A549 (cell line): Measurements from ENCODE around the gene HIF1AN. TPM values are rescaled to one million over a fixed set of nuclear protein-coding genes. Genes with fewer than 3 reads are reported as not detected.

Experiments used
- ATAC-seq, 2 experiments: fragments of 200-7000 bp in 1 of 2; fragments of >200 bp in 1 of 2; cut with Nextera tagmentation in 1 of 2; cut with Tn5 transposase in 1 of 2; 3 replicates each; pipeline versions ENCODE4 v1.8.0 to v1.9.1; 2018 to 2020; ENCODE audit warnings: mild to moderate bottlenecking in 1 of 2, moderate library complexity in 1 of 2
- CTCF ChIA-PET: fragments of 300-600 bp; sonication (Branson Sonifier 250); formaldehyde crosslinking; extraction: SDS; loops from one replicate; lab custom pipeline; 2021; ENCODE audit warnings: antibody characterized with exemption, inconsistent platforms; lab: Yijun Ruan, JAX
- POLR2A ChIA-PET: fragments of 350-600 bp; formaldehyde crosslinking; extraction: SDS; loops from one replicate; lab custom pipeline; 2021; ENCODE audit warnings: antibody characterized with exemption, inconsistent platforms; lab: Yijun Ruan, JAX
- DNase-seq, 2 experiments: peaks; one replicate each; pipeline versions ENCODE4 v3.0.0 to v3.0.0-alpha.2; 2011 to 2016; ENCODE audit warnings: low read depth in 1 of 2, low spot score in 1 of 2
- FAIRE-seq: peaks from 2 replicates; lab custom pipeline; 2011; peaks lifted over from hg19 to GRCh38; lab: Jason Lieb, UNC
- H3K27ac ChIP-seq, 2 experiments: fragments of >200 bp; sonication (Bioruptor Twin); formaldehyde crosslinking; 3 replicates each; pipeline ENCODE4 v1.5.1; 2016 to 2017
- H3K4me1 ChIP-seq: fragments of >200 bp; sonication (Bioruptor Twin); formaldehyde crosslinking; 3 replicates; pipeline ENCODE4 v1.6.1; 2016
- H3K4me2 ChIP-seq: fragments of >200 bp; sonication (Bioruptor Twin); formaldehyde crosslinking; 3 replicates; pipeline ENCODE4 v1.6.1; 2016
- H3K4me3 ChIP-seq: fragments of >200 bp; sonication (Bioruptor Twin); formaldehyde crosslinking; 3 replicates; pipeline ENCODE4 v1.5.1; 2016
- H3K9me3 ChIP-seq: fragments of >200 bp; sonication (Bioruptor Twin); formaldehyde crosslinking; 3 replicates; pipeline ENCODE4 v1.6.1; 2016
- CBX2 ChIP-seq: fragments of 200-600 bp; sonication (generic); IDR thresholded peaks from 2 replicates; pipeline ENCODE4 v1.6.1; 2016; ENCODE audit warnings: low read depth, mild to moderate bottlenecking, borderline replicate concordance
- CBX8 ChIP-seq: fragments of 200-600 bp; sonication (generic); IDR thresholded peaks from 2 replicates; pipeline ENCODE4 v1.6.1; 2016
- CEBPB ChIP-seq, 2 experiments: fragments of >200 bp in 1 of 2; sonication (Bioruptor Twin) in 1 of 2; formaldehyde crosslinking in 1 of 2; IDR thresholded peaks; 2 replicates each; pipeline ENCODE4 v1.6.1; 2012 to 2016
- CTCF ChIP-seq: fragments of >200 bp; sonication (Bioruptor Twin); formaldehyde crosslinking; IDR thresholded peaks from 3 replicates; pipeline ENCODE4 v1.5.1; 2016
- EHF ChIP-seq: fragments of 250-450 bp; sonication (Bioruptor Pico); IDR thresholded peaks from 2 replicates; pipeline ENCODE4 v1.5.0; 2020; ENCODE audit warnings: mild to moderate bottlenecking
- ESRRA ChIP-seq: fragments of 150-350 bp; IDR thresholded peaks from 2 replicates; pipeline ENCODE4 v1.6.1; 2014; ENCODE audit warnings: mild to moderate bottlenecking, low read length, borderline replicate concordance
- FOSB ChIP-seq: fragments of 250-450 bp; sonication (Bioruptor Pico); IDR thresholded peaks from 2 replicates; pipeline ENCODE4 v1.5.0; 2020; ENCODE audit warnings: mild to moderate bottlenecking, moderate library complexity
- FOSL2 ChIP-seq, 2 experiments: fragments of 450-650 bp in 1 of 2; fragments of >200 bp in 1 of 2; sonication (Bioruptor Twin) in 1 of 2; formaldehyde crosslinking; IDR thresholded peaks; 2 replicates each; pipeline versions ENCODE4 v1.5.0 to v1.6.1; 2016 to 2020; ENCODE audit warnings: mild to moderate bottlenecking in 1 of 2, moderate library complexity in 1 of 2
- GATA3 ChIP-seq: IDR thresholded peaks from 2 replicates; pipeline ENCODE4 v1.6.1; 2012; ENCODE audit warnings: borderline replicate concordance
- JUN ChIP-seq, 2 experiments: fragments of >200 bp; sonication (Bioruptor Twin); formaldehyde crosslinking; IDR thresholded peaks; 2 replicates in 1 of 2; 3 replicates in 1 of 2; pipeline ENCODE4 v1.6.1; 2016 to 2017
- KDM1A ChIP-seq: fragments of 200-600 bp; sonication (generic); IDR thresholded peaks from 2 replicates; pipeline ENCODE4 v1.6.1; 2016; ENCODE audit warnings: low read depth, mild to moderate bottlenecking
- MAFK ChIP-seq: fragments of 450-650 bp; IDR thresholded peaks from 2 replicates; pipeline ENCODE4 v1.6.1; 2014; ENCODE audit not compliant: partially characterized antibody
- MYC ChIP-seq: IDR thresholded peaks from 2 replicates; pipeline ENCODE4 v1.6.1; 2012; ENCODE audit warnings: mild to moderate bottlenecking, inconsistent platforms, low read length, improper control_type of control experiment, borderline replicate concordance
- NFE2L2 ChIP-seq: fragments of 150-350 bp; conservative IDR thresholded peaks from 2 replicates; pipeline ENCODE4 v1.6.1; 2014; ENCODE audit warnings: low read length
- PHF8 ChIP-seq: fragments of 200-600 bp; sonication (generic); IDR thresholded peaks from 2 replicates; pipeline ENCODE4 v1.6.1; 2016; ENCODE audit warnings: low read depth, mild to moderate bottlenecking, antibody characterized with exemption, moderate library complexity, borderline replicate concordance
- POLR2A ChIP-seq: IDR thresholded peaks from 2 replicates; pipeline ENCODE4 v1.6.1; 2012; ENCODE audit warnings: mild to moderate bottlenecking, low read length
- RCOR1 ChIP-seq: fragments of 150-350 bp; IDR thresholded peaks from 2 replicates; pipeline ENCODE4 v1.6.1; 2014; ENCODE audit warnings: antibody characterized with exemption, low read length, low read depth
- RNF2 ChIP-seq: fragments of 200-600 bp; sonication (generic); IDR thresholded peaks from 2 replicates; pipeline ENCODE4 v1.6.1; 2016; ENCODE audit warnings: low read depth, mild to moderate bottlenecking, antibody characterized with exemption, moderate library complexity, borderline replicate concordance
- TFCP2L1 ChIP-seq: fragments of 250-450 bp; sonication (Bioruptor Pico); IDR thresholded peaks from 2 replicates; pipeline ENCODE4 v1.5.0; 2021; ENCODE audit warnings: mild to moderate bottlenecking
- USF2 ChIP-seq: fragments of 450-650 bp; IDR thresholded peaks from 2 replicates; pipeline ENCODE4 v1.6.1; 2014; ENCODE audit warnings: antibody characterized with exemption
- ZNF302 ChIP-seq: fragments of 250-450 bp; sonication (Bioruptor Pico); IDR thresholded peaks from 2 replicates; pipeline ENCODE4 v1.9.0; 2021; ENCODE audit warnings: inconsistent platforms, mild to moderate bottlenecking, moderate library complexity
- ZSCAN20 ChIP-seq: fragments of 250-450 bp; sonication (Bioruptor Pico); IDR thresholded peaks from 2 replicates; pipeline ENCODE4 v1.8.0; 2022; ENCODE audit warnings: mild to moderate bottlenecking, moderate library complexity
- WGBS: methylation state at CpG from one replicate; pipeline ENCODE4 v1.1.6; 2017; ENCODE audit errors: missing lambda C conversion rate; 5-methylcytosine and 5-hydroxymethylcytosine counted together
- polyA plus RNA-seq, 4 experiments: library from polyadenylated mRNA; depleted of rRNA in 3 of 4; stranded (reverse); fragments of >200 nt; fragmentation: RNase III in 1 of 4; extraction: RNeasy Plus Mini Kit Qiagen cat#74134 plus additional on column Dnase treatment in 1 of 4; gene quantifications; 2 replicates in 3 of 4; 3 replicates in 1 of 4; pipeline ENCODE4 v1.2.3, GENCODE V29; 2011 to 2017
- TF ChIP-seq, protein P1 (sequence below): IDR thresholded peaks from 2 replicates; pipeline ENCODE4 v1.6.1; 2012
- TF ChIP-seq, protein P2 (sequence below): fragments of 150-350 bp; IDR thresholded peaks from 2 replicates; pipeline ENCODE4 v1.6.1; 2014; ENCODE audit warnings: low read depth, mild to moderate bottlenecking, low read length

HIF1AN gene
- polyA plus RNA-seq, 2 of the 4 experiments (the other 2 are of a cell fraction), result 15.3 to 21.6 TPM

GRCh38 chr10:100544950-100545349 lies 9.2 kb downstream of the HIF1AN start:
- CTCF ChIA-PET, result interaction anchor here (0.6 to 1.7 kb wide), 7 partner anchors 10 to 334 kb away, joined by 3 to 15 read pairs (median 5); partner anchors contain the start of gene HIF1AN
- FAIRE-seq (no peak), DNase-seq (no peak), ATAC-seq (no peak)
- TF ChIP-seq, protein P1, sequence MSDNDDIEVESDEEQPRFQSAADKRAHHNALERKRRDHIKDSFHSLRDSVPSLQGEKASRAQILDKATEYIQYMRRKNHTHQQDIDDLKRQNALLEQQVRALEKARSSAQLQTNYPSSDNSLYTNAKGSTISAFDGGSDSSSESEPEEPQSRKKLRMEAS, result no peak
- TF ChIP-seq ZSCAN20 (CRISPR knock-in tag) (no peak), CEBPB (IDR thresholded peaks at IDR 0.05) (no peak), FOSB (CRISPR knock-in tag) (no peak), JUN (IDR thresholded peaks at IDR 0.05) (no peak), EHF (no peak)
- H3K9me3 ChIP-seq, result no peaks in the 10 kb centered on the region
- no peak overlapping the region for H3K4me2 ChIP-seq
- H3K4me1 ChIP-seq, result no peaks in the 10 kb centered on the region
- H3K27ac ChIP-seq, result no peak overlapping the region
- no peak overlapping the region for H3K4me3 ChIP-seq
- WGBS, result 95% methylated on average over 5 of the region's 5 CpGs
- POLR2A ChIA-PET, result interaction anchor here (0.6 to 2.6 kb wide), 2 partner anchors 9 to 172 kb away, joined by 3 to 17 read pairs; partner anchors contain the start of gene HIF1AN

- CTCF ChIA-PET, result interaction anchor here (0.8 to 10.0 kb wide), 7 partner anchors 11 to 328 kb away, joined by 3 to 82 read pairs (median 8); partner anchors contain the start of gene HIF1AN
- Histone ChIP-seq H3K4me1 (peaks cover 6% of the 10 kb centered on the region; the same call in 1 of the 3 replicates), H3K4me2 (no peak overlapping the region), H3K27ac (no peak overlapping the region), H3K4me3 (no peak overlapping the region), H3K9me3 (no peaks in the 10 kb centered on the region)
- FAIRE-seq (no peak), ATAC-seq (no peak), DNase-seq (no peak)
- no peak for TF ChIP-seq POLR2A
- TF ChIP-seq, protein P2, sequence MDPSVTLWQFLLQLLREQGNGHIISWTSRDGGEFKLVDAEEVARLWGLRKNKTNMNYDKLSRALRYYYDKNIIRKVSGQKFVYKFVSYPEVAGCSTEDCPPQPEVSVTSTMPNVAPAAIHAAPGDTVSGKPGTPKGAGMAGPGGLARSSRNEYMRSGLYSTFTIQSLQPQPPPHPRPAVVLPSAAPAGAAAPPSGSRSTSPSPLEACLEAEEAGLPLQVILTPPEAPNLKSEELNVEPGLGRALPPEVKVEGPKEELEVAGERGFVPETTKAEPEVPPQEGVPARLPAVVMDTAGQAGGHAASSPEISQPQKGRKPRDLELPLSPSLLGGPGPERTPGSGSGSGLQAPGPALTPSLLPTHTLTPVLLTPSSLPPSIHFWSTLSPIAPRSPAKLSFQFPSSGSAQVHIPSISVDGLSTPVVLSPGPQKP, result no peak
- no peak for TF ChIP-seq ZNF302 (CRISPR knock-in tag)
- TF ChIP-seq KDM1A, result no peak
- no peak for TF ChIP-seq PHF8
- no peak for TF ChIP-seq EHF
- no peak for TF ChIP-seq GATA3
- no peak for TF ChIP-seq RNF2
- no peak for TF ChIP-seq USF2
- TF ChIP-seq CBX8, result no peak
- TF ChIP-seq CTCF, result no peak
- no peak for TF ChIP-seq TFCP2L1 (CRISPR knock-in tag)
- no peak for TF ChIP-seq ESRRA
- TF ChIP-seq MYC, result no peak
- TF ChIP-seq RCOR1, result no peak
- no peak for TF ChIP-seq MAFK
- no peak for TF ChIP-seq NFE2L2
- no peak for TF ChIP-seq FOSL2 (IDR thresholded peaks at IDR 0.05)
- TF ChIP-seq FOSL2 (CRISPR knock-in tag; IDR thresholded peaks at IDR 0.05), result no peak
- TF ChIP-seq JUN (IDR thresholded peaks at IDR 0.05), result no peak
- TF ChIP-seq CBX2, result no peak
- POLR2A ChIA-PET, result no interaction called here
- WGBS, result 86% methylated on average over 4 of the region's 4 CpGs
Measured at GRCh38 chr10:100551196-100551595, 15.5 kb downstream of the HIF1AN start.
